ENCODE measurements around the gene RBM8A. TPM values are rescaled to one million over a fixed set of nuclear protein-coding genes. Genes with fewer than 3 reads are reported as not detected.

The RBM8A gene
- total and polyA plus RNA-seq, 9 of the 15 experiments (the other 6 are each of a cell fraction or from before 2014, with no cell fraction given): 215 to 1,035 (median 291) TPM

DNA sequence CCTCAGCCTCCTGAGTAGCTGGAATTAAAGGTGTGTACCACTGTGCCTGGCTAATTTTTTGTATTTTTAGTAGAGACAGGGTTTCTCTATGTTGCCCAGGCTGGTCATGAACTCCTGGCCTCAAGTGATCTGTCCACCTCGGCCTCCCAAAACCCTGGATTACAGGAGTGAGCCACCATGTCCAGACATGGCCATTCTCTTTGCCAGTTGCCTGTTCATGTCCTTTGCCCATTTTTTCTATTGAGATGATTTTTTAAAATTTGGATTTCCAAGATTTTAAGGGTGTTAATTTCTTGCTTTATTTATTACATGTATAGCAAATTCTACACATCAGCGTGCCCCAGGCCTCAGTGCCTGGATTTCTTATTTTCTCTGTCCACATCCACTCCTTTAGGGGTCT, 40.0 kb upstream of the RBM8A start (continued):
- TF ChIP-seq, protein P1, sequence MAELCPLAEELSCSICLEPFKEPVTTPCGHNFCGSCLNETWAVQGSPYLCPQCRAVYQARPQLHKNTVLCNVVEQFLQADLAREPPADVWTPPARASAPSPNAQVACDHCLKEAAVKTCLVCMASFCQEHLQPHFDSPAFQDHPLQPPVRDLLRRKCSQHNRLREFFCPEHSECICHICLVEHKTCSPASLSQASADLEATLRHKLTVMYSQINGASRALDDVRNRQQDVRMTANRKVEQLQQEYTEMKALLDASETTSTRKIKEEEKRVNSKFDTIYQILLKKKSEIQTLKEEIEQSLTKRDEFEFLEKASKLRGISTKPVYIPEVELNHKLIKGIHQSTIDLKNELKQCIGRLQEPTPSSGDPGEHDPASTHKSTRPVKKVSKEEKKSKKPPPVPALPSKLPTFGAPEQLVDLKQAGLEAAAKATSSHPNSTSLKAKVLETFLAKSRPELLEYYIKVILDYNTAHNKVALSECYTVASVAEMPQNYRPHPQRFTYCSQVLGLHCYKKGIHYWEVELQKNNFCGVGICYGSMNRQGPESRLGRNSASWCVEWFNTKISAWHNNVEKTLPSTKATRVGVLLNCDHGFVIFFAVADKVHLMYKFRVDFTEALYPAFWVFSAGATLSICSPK (IDR thresholded peaks at IDR 0.05; ENCODE audit: borderline replicate concordance): no peak
- TF ChIP-seq SRSF7 (optimal IDR thresholded peaks at IDR 0.05; ENCODE audit: low read depth, low read length) (no peak), MIER1 (IDR thresholded peaks at IDR 0.05; ENCODE audit: low read depth) (no peak), NEUROD1 (IDR thresholded peaks at IDR 0.05; ENCODE audit: borderline replicate concordance, low read depth, low read length, partially characterized antibody) (no peak), HDAC6 (IDR thresholded peaks at IDR 0.05; ENCODE audit: low read depth, low read length) (no peak), SETDB1 (IDR thresholded peaks at IDR 0.05; ENCODE audit: low read length) (no peak), CEBPG (CRISPR knock-in tag; IDR thresholded peaks at IDR 0.05) (no peak), CEBPG (tag; conservative IDR thresholded peaks at IDR 0.05 in 1 of 2, IDR thresholded peaks at IDR 0.05 in 1 of 2) (no peak), CBX5 (IDR thresholded peaks at IDR 0.05; ENCODE audit: borderline replicate concordance, low read depth) (peak; percentile 74; the same call in 1 of the 2 replicates), ELF2 (CRISPR knock-in tag; IDR thresholded peaks at IDR 0.05) (no peak), RB1 (IDR thresholded peaks at IDR 0.05; ENCODE audit: low read depth) (no peak), STAG1 (CRISPR knock-in tag; IDR thresholded peaks at IDR 0.05; ENCODE audit: borderline replicate concordance) (no peak)
- TF ChIP-seq, protein P2, sequence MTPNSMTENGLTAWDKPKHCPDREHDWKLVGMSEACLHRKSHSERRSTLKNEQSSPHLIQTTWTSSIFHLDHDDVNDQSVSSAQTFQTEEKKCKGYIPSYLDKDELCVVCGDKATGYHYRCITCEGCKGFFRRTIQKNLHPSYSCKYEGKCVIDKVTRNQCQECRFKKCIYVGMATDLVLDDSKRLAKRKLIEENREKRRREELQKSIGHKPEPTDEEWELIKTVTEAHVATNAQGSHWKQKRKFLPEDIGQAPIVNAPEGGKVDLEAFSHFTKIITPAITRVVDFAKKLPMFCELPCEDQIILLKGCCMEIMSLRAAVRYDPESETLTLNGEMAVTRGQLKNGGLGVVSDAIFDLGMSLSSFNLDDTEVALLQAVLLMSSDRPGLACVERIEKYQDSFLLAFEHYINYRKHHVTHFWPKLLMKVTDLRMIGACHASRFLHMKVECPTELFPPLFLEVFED (CRISPR knock-in tag; conservative IDR thresholded peaks at IDR 0.05): no peak

Measured in K562 (cell line).